Stimulated activated naive CD8-positive, alpha-beta T cell treated with anti-CD3 and anti-CD28 coated beads, Interleukin-15, amount 100 ng/mL, for 72 hours (primary cell): ENCODE data around the gene OGDH.
"Not testable (repeated sequence)": the region's sequence is repeated elsewhere in the genome, so short reads cannot be mapped to it uniquely, and the experiment has no call there.

ENCODE experiments used
- ATAC-seq: fragments of 150-1000 bp; cut with Tn5 transposase; 2 replicates; pipeline ENCODE4 v1.10.0; 2021; ENCODE audit warnings: mild to moderate bottlenecking, moderate library complexity
- DNase-seq, 2 donors: peaks; one replicate each; pipeline ENCODE4 v3.0.0; 2021 to 2022
- H3K27ac Mint-ChIP-seq, 2 donors: one replicate each; pipeline ENCODE4 v1.8.0; 2022; ENCODE audit warnings: mild to moderate bottlenecking in 2 of 2, mixed read lengths in 2 of 2, moderate library complexity in 2 of 2
- H3K27me3 Mint-ChIP-seq: one replicate; pipeline ENCODE4 v1.8.0; 2022; ENCODE audit warnings: mixed read lengths
- H3K4me1 Mint-ChIP-seq: one replicate; pipeline ENCODE4 v1.8.0; 2022; ENCODE audit warnings: mild to moderate bottlenecking, mixed read lengths
- H3K4me3 Mint-ChIP-seq, 2 donors: one replicate each; pipeline ENCODE4 v1.8.0; 2022; ENCODE audit warnings: mild to moderate bottlenecking in 2 of 2, mixed read lengths in 2 of 2, moderate library complexity in 1 of 2
- H3K9me3 Mint-ChIP-seq, 2 donors: one replicate each; pipeline ENCODE4 v1.8.0; 2022; ENCODE audit warnings: mixed read lengths in 2 of 2

Gene OGDH

DNA sequence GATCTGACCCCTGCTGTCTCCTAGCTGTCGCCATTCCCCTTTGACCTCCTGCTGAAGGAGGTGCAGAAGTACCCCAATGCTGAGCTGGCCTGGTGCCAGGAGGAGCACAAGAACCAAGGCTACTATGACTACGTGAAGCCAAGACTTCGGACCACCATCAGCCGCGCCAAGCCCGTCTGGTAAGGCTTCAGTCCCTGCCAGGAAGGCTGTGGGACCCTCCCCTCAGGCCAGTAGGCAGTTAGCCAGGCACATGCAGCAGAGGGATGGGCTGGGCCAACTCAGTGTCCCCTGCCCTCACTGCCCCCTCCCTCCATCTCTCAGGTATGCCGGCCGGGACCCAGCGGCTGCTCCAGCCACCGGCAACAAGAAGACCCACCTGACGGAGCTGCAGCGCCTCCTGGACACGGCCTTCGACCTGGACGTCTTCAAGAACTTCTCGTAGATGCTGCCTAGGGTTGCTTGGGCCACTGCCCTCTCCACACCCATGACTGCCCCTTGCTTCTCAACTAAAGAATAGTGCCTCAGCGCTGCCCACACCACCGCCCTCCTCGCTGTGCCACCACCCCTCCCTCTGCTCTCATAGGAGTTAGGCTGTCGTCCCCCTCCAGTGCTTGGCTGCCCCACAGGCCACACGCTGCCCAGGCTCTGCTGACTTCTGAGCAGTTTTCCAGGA, 101.3 kb downstream of the OGDH start:
- Mint-ChIP-seq H3K27me3 (no peaks in the 10 kb centered on the region), H3K9me3 (no peaks in the 10 kb centered on the region), H3K4me1 (peaks cover 9% of the 10 kb centered on the region), H3K4me3 (no peak overlapping the region), H3K27ac (no peak overlapping the region)
- ATAC-seq = no peak
- no peak for DNase-seq

DNA sequence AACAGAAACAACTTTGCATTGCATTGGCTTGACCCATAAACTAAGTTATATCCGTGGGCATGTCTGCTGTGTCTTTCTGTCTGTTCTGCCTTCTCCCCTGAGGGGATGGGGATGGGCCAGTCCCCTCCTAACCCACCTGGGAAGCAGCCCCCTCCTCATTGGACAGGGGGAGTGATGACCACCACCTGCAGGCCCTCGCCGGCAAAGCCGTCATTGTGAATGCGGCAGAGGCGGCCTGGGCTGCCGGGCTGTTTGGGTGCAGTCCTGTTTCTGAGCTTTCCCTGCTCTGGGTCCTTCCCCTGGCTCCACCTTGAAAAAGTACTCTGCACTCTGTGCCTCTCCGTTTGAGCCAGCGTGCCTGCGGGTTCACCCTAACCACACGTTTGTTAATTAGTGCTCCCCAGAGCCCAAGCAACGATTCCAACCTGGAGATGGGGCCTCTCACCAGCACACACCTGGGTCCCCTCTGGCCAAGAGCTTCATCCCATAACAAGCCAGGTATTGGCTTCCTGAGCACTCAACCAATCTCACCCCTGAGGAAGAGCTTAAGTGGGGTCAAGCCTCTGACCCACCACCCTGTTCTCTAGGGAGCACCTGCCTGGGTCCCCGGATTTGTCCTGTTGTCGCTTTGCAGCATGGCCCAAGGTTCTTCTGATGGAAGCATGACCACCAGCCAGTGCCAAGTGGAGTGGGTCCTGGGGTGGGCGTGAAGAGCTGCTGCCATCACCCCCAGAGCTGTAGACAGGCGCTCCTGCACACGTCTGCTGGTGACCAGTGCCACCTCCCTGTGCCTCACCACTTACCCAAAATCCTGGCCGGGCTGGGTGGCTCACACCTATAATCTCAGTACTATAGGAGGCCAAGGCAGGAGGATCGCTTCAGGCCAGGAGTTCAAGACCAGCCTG, 102.8 kb downstream of the OGDH start:
- Mint-ChIP-seq H3K4me1 (peaks cover 9% of the 10 kb centered on the region), H3K27me3 (no peaks in the 10 kb centered on the region), H3K9me3 (no peaks in the 10 kb centered on the region), H3K4me3 (no peak overlapping the region), H3K27ac (peak overlapping the region in 1 of 2 donors; percentile 88)
- DNase-seq (no peak), ATAC-seq (no peak)

- H3K27me3 Mint-ChIP-seq = no peaks in the 10 kb centered on the region
Observed at GRCh38 chr7:44709945-44710596, 103.6 kb downstream of the OGDH start.

GRCh38 chr7:44711528-44711927, 105.1 kb downstream of the OGDH start:
- H3K27ac Mint-ChIP-seq = no peak overlapping the region
- DNase-seq (no peak), ATAC-seq (peak; percentile 7)
- H3K27me3 Mint-ChIP-seq = no peaks in the 10 kb centered on the region
- H3K4me1 Mint-ChIP-seq = peaks cover 9% of the 10 kb centered on the region
- H3K9me3 Mint-ChIP-seq = no peaks in the 10 kb centered on the region
- H3K4me3 Mint-ChIP-seq = no peak overlapping the region

More at GRCh38 chr7:44709945-44710596, 103.6 kb downstream of the OGDH start:
- Mint-ChIP-seq H3K27ac (peak overlapping the region; percentile 24 to 57), H3K4me3 (peak overlapping the region in 1 of 2 donors; percentile 1), H3K4me1 (peaks cover 9% of the 10 kb centered on the region), H3K9me3 (no peaks in the 10 kb centered on the region)
- DNase-seq (no peak), ATAC-seq (no peak)

DNA sequence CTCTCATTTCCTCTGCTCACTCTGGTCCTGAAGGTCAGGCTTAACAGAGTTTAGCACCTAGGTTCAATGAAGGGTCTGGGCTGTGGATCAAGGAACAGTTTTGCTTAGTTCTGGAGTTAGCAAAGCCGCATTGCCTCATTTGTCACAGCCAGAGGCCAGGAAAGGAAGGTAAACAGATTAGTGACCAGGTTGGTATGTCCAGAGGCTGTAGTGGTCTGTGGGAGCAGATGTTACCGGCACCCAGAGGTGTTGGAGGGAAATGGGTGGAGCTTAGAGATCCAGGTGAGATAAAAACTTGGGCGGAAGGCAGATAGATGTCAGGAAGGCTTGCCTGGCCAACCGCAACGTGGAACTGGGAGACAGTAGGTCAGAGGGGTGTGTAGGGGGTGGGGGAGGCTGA, 105.6 kb downstream of the OGDH start:
- ATAC-seq (peak; percentile 13), DNase-seq (no peak)
- no peaks in the 10 kb centered on the region for H3K27me3 Mint-ChIP-seq
- H3K9me3 Mint-ChIP-seq = no peaks in the 10 kb centered on the region
- H3K4me1 Mint-ChIP-seq = peaks cover 9% of the 10 kb centered on the region
- H3K4me3 Mint-ChIP-seq = no peak overlapping the region
- H3K27ac Mint-ChIP-seq = peak overlapping the region in 1 of 2 donors; percentile 56

DNA sequence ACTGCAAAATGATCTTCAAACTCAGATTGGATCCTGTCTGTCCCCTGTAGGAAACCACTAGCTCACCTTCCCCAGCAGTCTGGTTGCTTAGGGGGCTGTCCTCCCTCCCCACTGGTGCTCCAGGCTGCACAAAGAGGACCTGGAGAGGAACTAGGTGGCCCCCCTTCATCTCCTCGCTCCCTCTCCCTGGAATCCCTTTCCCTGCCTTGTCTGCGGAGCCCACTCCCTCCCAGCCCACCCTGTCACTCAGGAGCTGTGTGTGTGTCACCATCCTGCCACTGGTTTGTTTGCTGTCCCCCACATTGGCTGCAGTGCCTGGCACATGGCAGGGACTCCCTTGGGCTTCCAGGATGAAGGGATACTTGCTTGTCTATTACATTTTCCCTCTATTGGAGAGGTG, 106.7 kb downstream of the OGDH start:
- ATAC-seq = no peak
- H3K4me1 Mint-ChIP-seq = peaks cover 9% of the 10 kb centered on the region

GRCh38 chr7:44713680-44714335, 107.4 kb downstream of the OGDH start:
- no peak overlapping the region for H3K4me3 Mint-ChIP-seq
- ATAC-seq (no peak), DNase-seq (no peak)
- H3K4me1 Mint-ChIP-seq = peaks cover 9% of the 10 kb centered on the region
- no peaks in the 10 kb centered on the region for H3K9me3 Mint-ChIP-seq
- H3K27ac Mint-ChIP-seq = no peak overlapping the region
- no peaks in the 10 kb centered on the region for H3K27me3 Mint-ChIP-seq

More for the DNA sequence above, 106.7 kb downstream of the OGDH start:
- no peaks in the 10 kb centered on the region for H3K27me3 Mint-ChIP-seq
- DNase-seq = no peak
- no peak overlapping the region for H3K27ac Mint-ChIP-seq
- no peaks in the 10 kb centered on the region for H3K9me3 Mint-ChIP-seq
- H3K4me3 Mint-ChIP-seq = no peak overlapping the region

- DNase-seq (no peak), ATAC-seq (no peak)
- Mint-ChIP-seq H3K4me1 (peaks cover 9% of the 10 kb centered on the region), H3K27ac (peak overlapping the region in 1 of 2 donors; percentile 23), H3K27me3 (no peaks in the 10 kb centered on the region), H3K9me3 (no peaks in the 10 kb centered on the region), H3K4me3 (no peak overlapping the region)
Observed at GRCh38 chr7:44716205-44716604, 109.8 kb downstream of the OGDH start.

DNA sequence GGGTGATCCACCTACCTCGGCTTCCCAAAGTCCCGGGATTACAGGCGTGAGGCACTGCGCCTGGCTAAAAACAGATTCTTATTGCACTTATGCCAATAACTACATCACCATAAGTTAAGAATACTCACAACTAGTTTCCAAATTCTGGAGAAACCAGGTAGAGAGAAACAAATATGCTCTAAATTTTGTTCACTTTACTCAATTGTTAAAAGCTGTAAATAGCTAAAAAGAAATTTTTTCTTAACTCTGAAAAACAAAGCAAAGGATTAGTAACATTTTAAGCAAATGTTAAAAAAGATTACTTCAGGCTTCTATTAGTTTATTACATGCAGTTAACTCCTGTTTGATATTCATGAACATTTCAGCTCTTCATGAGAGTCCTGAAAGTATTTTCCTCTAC, 113.9 kb downstream of the OGDH start:
- H3K9me3 Mint-ChIP-seq = no peaks in the 10 kb centered on the region
- no peaks in the 10 kb centered on the region for H3K4me1 Mint-ChIP-seq
- ATAC-seq (no peak), DNase-seq (no peak)
- H3K27me3 Mint-ChIP-seq = no peaks in the 10 kb centered on the region
- H3K27ac Mint-ChIP-seq = no peak overlapping the region
- no peak overlapping the region for H3K4me3 Mint-ChIP-seq

DNA sequence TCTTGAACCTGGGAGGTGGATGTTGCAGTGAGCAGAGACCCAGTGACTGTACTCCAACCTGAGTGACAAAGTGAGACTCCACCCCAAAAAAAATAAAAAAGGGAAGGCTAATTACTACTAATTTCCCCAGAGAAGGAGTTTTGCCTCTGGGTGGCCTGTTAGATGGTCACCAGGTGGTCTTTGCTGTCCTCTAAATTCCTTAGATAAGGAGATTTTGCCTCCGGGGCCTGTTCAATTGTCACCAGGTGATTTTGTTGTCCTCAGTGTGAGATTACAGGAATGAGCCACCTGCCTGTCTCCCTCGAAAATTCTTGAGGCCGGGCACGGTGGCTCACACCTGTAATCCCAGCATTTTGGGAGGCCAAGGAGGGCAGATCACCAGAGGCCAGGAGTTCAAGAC, 117.8 kb downstream of the OGDH start:
- DNase-seq (no peak), ATAC-seq (no peak)
- peaks cover 12% of the 10 kb centered on the region for H3K4me1 Mint-ChIP-seq
- H3K4me3 Mint-ChIP-seq = no peak overlapping the region
- H3K9me3 Mint-ChIP-seq = peaks cover 0 to 4% of the 10 kb centered on the region in 2 donors
- no peak overlapping the region for H3K27ac Mint-ChIP-seq
- H3K27me3 Mint-ChIP-seq = no peaks in the 10 kb centered on the region

- H3K4me1 Mint-ChIP-seq = peaks cover 18% of the 10 kb centered on the region
- H3K4me3 Mint-ChIP-seq, H3K27me3 Mint-ChIP-seq, ATAC-seq, H3K9me3 Mint-ChIP-seq, H3K27ac Mint-ChIP-seq, DNase-seq: not testable (repeated sequence)
Observed at GRCh38 chr7:44726250-44726649, 119.8 kb downstream of the OGDH start.

GRCh38 chr7:44727158-44727936, 120.9 kb downstream of the OGDH start:
- Mint-ChIP-seq H3K4me1 (peaks cover 19% of the 10 kb centered on the region), H3K27ac (no peak overlapping the region), H3K27me3 (no peaks in the 10 kb centered on the region), H3K9me3 (peaks cover 0 to 4% of the 10 kb centered on the region in 2 donors), H3K4me3 (no peak overlapping the region)
- no peak for DNase-seq
- ATAC-seq = no peak

GRCh38 chr7:44727937-44728262, 121.5 kb downstream of the OGDH start:
- Mint-ChIP-seq H3K4me1 (peaks cover 24% of the 10 kb centered on the region), H3K4me3 (no peak overlapping the region), H3K27ac (peak overlapping the region in 1 of 2 donors; percentile 74), H3K9me3 (peaks cover 0 to 4% of the 10 kb centered on the region in 2 donors), H3K27me3 (no peaks in the 10 kb centered on the region)
- DNase-seq (no peak), ATAC-seq (no peak)

- Mint-ChIP-seq H3K4me3 (no peak overlapping the region), H3K9me3 (peaks cover 0 to 4% of the 10 kb centered on the region in 2 donors), H3K4me1 (peaks cover 36% of the 10 kb centered on the region), H3K27ac (no peak overlapping the region), H3K27me3 (no peaks in the 10 kb centered on the region)
- DNase-seq (no peak), ATAC-seq (no peak)
Observed at GRCh38 chr7:44729949-44730590, 123.6 kb downstream of the OGDH start.
